ENCODE data around the gene ZNF862. TPM values are rescaled to one million over a fixed set of nuclear protein-coding genes. Genes with fewer than 3 reads are reported as not detected.
"Not testable (repeated sequence)": the region's sequence is repeated elsewhere in the genome, so short reads cannot be mapped to it uniquely, and the experiment has no call there.

Gene ZNF862
- total and polyA plus RNA-seq, 2 donors (not counting 1 experiment from before 2014, with no cell fraction given) = 24.1 to 33.0 TPM

GRCh38 chr7:149887311-149887710 is 49.1 kb downstream of the ZNF862 start:
- Histone ChIP-seq H4K20me1 (ENCODE audit: control insufficient read depth, insufficient read depth, low read length, poor library complexity, severe bottlenecking) (no peaks in the 10 kb centered on the region), H3K79me2 (ENCODE audit: control insufficient read depth, insufficient read depth, low read length) (no peaks in the 10 kb centered on the region), H3K36me3 (replicated peaks in 1 of 2; ENCODE audit: control extremely low read depth in 1 of 2, control insufficient read depth in 1 of 2, extremely low read depth in 1 of 2, insufficient read depth in 2 of 2, low read length in 1 of 2) (no peaks in the 10 kb centered on the region), H3K27me3 (replicated peaks in 1 of 4; ENCODE audit: control extremely low read depth in 1 of 4, control insufficient read depth in 3 of 4, insufficient read depth in 4 of 4, low read length in 3 of 4) (no peaks in the 10 kb centered on the region), H3K4me3 (ENCODE audit: control extremely low read depth in 1 of 5, extremely low read depth in 1 of 5, insufficient read depth in 1 of 5, low read depth in 2 of 5, low read length in 4 of 5) (no peak overlapping the region), H3K27ac (ENCODE audit: low read length in 2 of 2) (no peak overlapping the region), H3K4me2 (replicated peaks; ENCODE audit: low read depth, low read length, poor library complexity, severe bottlenecking) (no peak overlapping the region), H3K4me1 (ENCODE audit: control insufficient read depth in 2 of 2, insufficient read depth in 2 of 2, low read length in 2 of 2) (peaks cover 12 to 30% of the 10 kb centered on the region in 2 donors), H2AFZ (ENCODE audit: insufficient read depth, low read depth, low read length, poor library complexity, severe bottlenecking) (no peak overlapping the region), H3K9ac (ENCODE audit: low read length) (no peak overlapping the region), H3K9me3 (ENCODE audit: control extremely low read depth in 1 of 3, control insufficient read depth in 2 of 3, insufficient read depth in 1 of 3, low read length in 2 of 3) (no peaks in the 10 kb centered on the region)
- Mint-ChIP-seq H3K4me3 (no peak overlapping the region), H3K4me1 (peaks cover 14% of the 10 kb centered on the region), H3K27ac (no peak overlapping the region), H3K27me3 (no peaks in the 10 kb centered on the region), H3K9me3 (ENCODE audit: insufficient read depth) (no peaks in the 10 kb centered on the region)
- no peak for DNase-seq
- WGBS (ENCODE audit: insufficient coverage) = 98% methylated on average over 5 of the region's 7 CpGs
- TF ChIP-seq EZH2 (IDR thresholded peaks at IDR 0.05; ENCODE audit: borderline replicate concordance, insufficient read depth, low read depth, low read length, poor library complexity, severe bottlenecking) (no peak), CTCF (IDR thresholded peaks at IDR 0.05) (no peak)
- ChIA-PET POLR2A (no interaction called here), CTCF (no interaction called here)
- ATAC-seq (ENCODE audit: low read depth) = no peak
- intact Hi-C loops (cut with micrococcal nuclease) = loop anchor here (10.0 kb wide), 1 partner anchor 387 kb away; no protein-coding TSS in a partner anchor

GRCh38 chr7:149890715-149891114 is 52.5 kb downstream of the ZNF862 start:
- H4K20me1 ChIP-seq (ENCODE audit: control insufficient read depth, insufficient read depth, low read length, poor library complexity, severe bottlenecking); H3K4me3 Mint-ChIP-seq; intact Hi-C loops (cut with micrococcal nuclease); H3K4me3 ChIP-seq (ENCODE audit: control extremely low read depth in 1 of 5, extremely low read depth in 1 of 5, insufficient read depth in 1 of 5, low read depth in 2 of 5, low read length in 4 of 5); DNase-seq; ATAC-seq (ENCODE audit: low read depth); H3K36me3 ChIP-seq (replicated peaks in 1 of 2; ENCODE audit: control extremely low read depth in 1 of 2, control insufficient read depth in 1 of 2, extremely low read depth in 1 of 2, insufficient read depth in 2 of 2, low read length in 1 of 2); H3K79me2 ChIP-seq (ENCODE audit: control insufficient read depth, insufficient read depth, low read length); H3K27me3 ChIP-seq (replicated peaks in 1 of 4; ENCODE audit: control extremely low read depth in 1 of 4, control insufficient read depth in 3 of 4, insufficient read depth in 4 of 4, low read length in 3 of 4); H2AFZ ChIP-seq (ENCODE audit: insufficient read depth, low read depth, low read length, poor library complexity, severe bottlenecking); H3K27ac ChIP-seq (ENCODE audit: low read length in 2 of 2); H3K9ac ChIP-seq (ENCODE audit: low read length); H3K27ac Mint-ChIP-seq; H3K9me3 Mint-ChIP-seq (ENCODE audit: insufficient read depth); H3K4me2 ChIP-seq (replicated peaks; ENCODE audit: low read depth, low read length, poor library complexity, severe bottlenecking); H3K27me3 Mint-ChIP-seq; CTCF ChIA-PET; H3K9me3 ChIP-seq (ENCODE audit: control extremely low read depth in 1 of 3, control insufficient read depth in 2 of 3, insufficient read depth in 1 of 3, low read length in 2 of 3); POLR2A ChIA-PET: not testable (repeated sequence)
- no CpG with 5 or more reads among the region's 2 CpGs for WGBS (ENCODE audit: insufficient coverage)
- peaks cover 10% of the 10 kb centered on the region for H3K4me1 Mint-ChIP-seq
- H3K4me1 ChIP-seq (ENCODE audit: control insufficient read depth in 2 of 2, insufficient read depth in 2 of 2, low read length in 2 of 2) = peaks cover 9 to 21% of the 10 kb centered on the region in 2 donors

- H3K79me2 ChIP-seq (ENCODE audit: control insufficient read depth, insufficient read depth, low read length); ATAC-seq (ENCODE audit: low read depth); H3K9ac ChIP-seq (ENCODE audit: low read length); DNase-seq; H3K4me3 Mint-ChIP-seq; H3K36me3 ChIP-seq (replicated peaks in 1 of 2; ENCODE audit: control extremely low read depth in 1 of 2, control insufficient read depth in 1 of 2, extremely low read depth in 1 of 2, insufficient read depth in 2 of 2, low read length in 1 of 2); H3K27ac Mint-ChIP-seq; H3K4me2 ChIP-seq (replicated peaks; ENCODE audit: low read depth, low read length, poor library complexity, severe bottlenecking); POLR2A ChIA-PET; H3K27me3 ChIP-seq (replicated peaks in 1 of 4; ENCODE audit: control extremely low read depth in 1 of 4, control insufficient read depth in 3 of 4, insufficient read depth in 4 of 4, low read length in 3 of 4); intact Hi-C loops (cut with micrococcal nuclease); H3K9me3 ChIP-seq (ENCODE audit: control extremely low read depth in 1 of 3, control insufficient read depth in 2 of 3, insufficient read depth in 1 of 3, low read length in 2 of 3); H3K9me3 Mint-ChIP-seq (ENCODE audit: insufficient read depth); H2AFZ ChIP-seq (ENCODE audit: insufficient read depth, low read depth, low read length, poor library complexity, severe bottlenecking); H4K20me1 ChIP-seq (ENCODE audit: control insufficient read depth, insufficient read depth, low read length, poor library complexity, severe bottlenecking); H3K4me1 ChIP-seq (ENCODE audit: control insufficient read depth in 2 of 2, insufficient read depth in 2 of 2, low read length in 2 of 2); H3K27me3 Mint-ChIP-seq; H3K4me1 Mint-ChIP-seq; H3K4me3 ChIP-seq (ENCODE audit: control extremely low read depth in 1 of 5, extremely low read depth in 1 of 5, insufficient read depth in 1 of 5, low read depth in 2 of 5, low read length in 4 of 5); CTCF ChIA-PET; H3K27ac ChIP-seq (ENCODE audit: low read length in 2 of 2): not testable (repeated sequence)
- WGBS (ENCODE audit: insufficient coverage) = 100% methylated on average over 2 of the region's 8 CpGs
These were observed 56.8 kb downstream of the ZNF862 start for GRCh38 chr7:149894957-149895356.
